Measurements from ENCODE around the gene PLSCR4. TPM values are rescaled to one million over a fixed set of nuclear protein-coding genes. Genes with fewer than 3 reads are reported as not detected.

Gene PLSCR4, protein sequence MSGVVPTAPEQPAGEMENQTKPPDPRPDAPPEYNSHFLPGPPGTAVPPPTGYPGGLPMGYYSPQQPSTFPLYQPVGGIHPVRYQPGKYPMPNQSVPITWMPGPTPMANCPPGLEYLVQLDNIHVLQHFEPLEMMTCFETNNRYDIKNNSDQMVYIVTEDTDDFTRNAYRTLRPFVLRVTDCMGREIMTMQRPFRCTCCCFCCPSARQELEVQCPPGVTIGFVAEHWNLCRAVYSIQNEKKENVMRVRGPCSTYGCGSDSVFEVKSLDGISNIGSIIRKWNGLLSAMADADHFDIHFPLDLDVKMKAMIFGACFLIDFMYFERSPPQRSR
- total RNA-seq = 0.14 TPM in 1 of 2 replicates, not detected in the other

GRCh38 chr3:146250449-146251382 lies at the start of gene PLSCR4:
TSS of gene PLSCR4 (minus strand) at chr3:146251105. CDS start at chr3:146222071, 29,034 bp downstream.

GRCh38 chr3:146160964-146161662 lies 89.8 kb downstream of the PLSCR4 start, which contains the start of gene PLOD2:
TSS of gene PLOD2 (minus strand) at chr3:146161184. CDS start at chr3:146160989, 195 bp downstream.

Other genes with a start within 250 kb of the PLSCR4 start
- gene PLOD2, start 89.9 kb downstream of the PLSCR4 start, total RNA-seq = 44.8 and 50.0 TPM in 2 replicates
- not detected in 2 replicates for gene PLSCR2, start 218.5 kb upstream of the PLSCR4 start, total RNA-seq